A549 (cell line): ENCODE data around the gene ANKRD40CL.

Source experiments
- CTCF ChIP-seq: fragments of >200 bp; sonication (Bioruptor Twin); formaldehyde crosslinking; IDR thresholded peaks from 3 replicates; pipeline ENCODE4 v1.5.1; 2016
- JUN ChIP-seq, 2 experiments: fragments of >200 bp; sonication (Bioruptor Twin); formaldehyde crosslinking; IDR thresholded peaks; 2 replicates in 1 of 2; 3 replicates in 1 of 2; pipeline ENCODE4 v1.6.1; 2016 to 2017
- NPAS2 ChIP-seq: fragments of 250-450 bp; sonication (Bioruptor Pico); IDR thresholded peaks from 2 replicates; pipeline ENCODE4 v1.8.0; 2022; ENCODE audit warnings: mild to moderate bottlenecking, moderate library complexity, borderline replicate concordance
- RAD21 ChIP-seq, 2 experiments: fragments of >200 bp in 1 of 2; sonication (Bioruptor Twin) in 1 of 2; formaldehyde crosslinking in 1 of 2; IDR thresholded peaks in 1 of 2; conservative IDR thresholded peaks in 1 of 2; 2 replicates in 1 of 2; 3 replicates in 1 of 2; pipeline ENCODE4 v1.6.1; 2012 to 2018; ENCODE audit warnings: inconsistent platforms in 1 of 2
- RFX5 ChIP-seq: fragments of 450-650 bp; IDR thresholded peaks from 2 replicates; pipeline ENCODE4 v1.7.1; 2014; ENCODE audit warnings: antibody characterized with exemption, mild to moderate bottlenecking, moderate library complexity
- RNF2 ChIP-seq: fragments of 200-600 bp; sonication (generic); IDR thresholded peaks from 2 replicates; pipeline ENCODE4 v1.6.1; 2016; ENCODE audit warnings: low read depth, mild to moderate bottlenecking, antibody characterized with exemption, moderate library complexity, borderline replicate concordance
- ZC3H11A ChIP-seq: fragments of 450-650 bp; IDR thresholded peaks from 2 replicates; pipeline ENCODE4 v1.6.1; 2014; ENCODE audit warnings: antibody characterized with exemption, mild to moderate bottlenecking

GRCh38 chr17:50770346-50770745 is 3.0 kb upstream of the ANKRD40CL start:
- no peak for TF ChIP-seq CTCF
- no peak for TF ChIP-seq ZC3H11A
- no peak for TF ChIP-seq JUN (IDR thresholded peaks at IDR 0.05)
- no peak for TF ChIP-seq RNF2
- TF ChIP-seq RFX5: no peak
- TF ChIP-seq NPAS2 (CRISPR knock-in tag): no peak
- no peak for TF ChIP-seq RAD21 (conservative IDR thresholded peaks at IDR 0.05 in 1 of 2, IDR thresholded peaks at IDR 0.05 in 1 of 2)
